ENCODE results near the gene ZBP1.

ZBP1 gene

GRCh38 chr20:57568088-57568896 lies 51.9 kb downstream of the ZBP1 start:
- no peak for FAIRE-seq

DNA sequence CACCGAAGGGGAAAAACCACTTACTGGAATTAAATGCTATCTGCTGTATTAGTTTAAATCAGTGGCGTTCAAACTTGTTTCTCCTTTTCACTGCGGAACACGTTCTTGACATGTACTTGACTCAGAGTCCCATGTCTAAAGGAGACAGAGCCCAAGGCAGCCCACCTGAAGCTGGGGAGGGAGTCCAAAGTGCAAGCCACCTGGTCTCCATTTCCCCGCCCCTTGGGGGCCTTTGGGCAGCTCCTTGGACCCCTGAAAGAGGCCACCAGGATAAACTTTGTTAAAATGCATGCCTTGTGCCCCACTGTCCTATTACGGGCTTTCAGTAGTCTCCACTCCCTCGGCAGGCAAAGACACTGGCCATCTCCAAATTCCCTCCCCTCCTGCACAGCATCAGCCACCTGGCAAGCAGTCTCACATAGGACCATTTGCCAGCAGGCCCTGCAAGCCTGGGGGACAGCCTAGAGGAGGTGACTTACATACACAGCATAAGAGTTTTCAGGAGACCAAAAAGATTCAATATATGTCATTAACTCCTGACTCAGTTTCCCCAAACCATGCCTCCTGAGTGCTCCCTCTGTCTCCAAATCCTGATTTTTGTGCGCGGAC lies 52.7 kb downstream of the ZBP1 start:
- no peak for FAIRE-seq

GRCh38 chr20:57566803-57567459 lies 53.3 kb downstream of the ZBP1 start:
- no peak for FAIRE-seq

DNA sequence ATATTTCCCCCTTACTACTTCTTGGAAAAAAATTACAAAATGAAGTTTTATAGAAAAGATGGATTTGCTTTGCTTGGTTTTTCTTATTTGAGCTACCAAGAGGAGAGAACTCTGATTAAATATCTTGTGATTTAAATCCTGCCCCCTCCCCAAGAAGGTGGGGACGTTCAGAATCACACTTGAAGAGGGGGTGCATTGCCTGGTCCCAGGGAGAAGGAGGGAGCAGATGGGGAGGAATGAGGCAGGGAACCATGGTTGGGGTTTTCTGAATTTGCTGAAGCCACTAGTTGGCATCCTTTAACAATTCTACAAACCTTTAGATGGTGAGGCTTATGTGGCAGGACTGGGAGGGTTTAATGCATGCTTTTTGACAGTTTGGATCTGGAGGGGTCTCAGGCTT lies 53.8 kb downstream of the ZBP1 start:
- FAIRE-seq = no peak

DNA sequence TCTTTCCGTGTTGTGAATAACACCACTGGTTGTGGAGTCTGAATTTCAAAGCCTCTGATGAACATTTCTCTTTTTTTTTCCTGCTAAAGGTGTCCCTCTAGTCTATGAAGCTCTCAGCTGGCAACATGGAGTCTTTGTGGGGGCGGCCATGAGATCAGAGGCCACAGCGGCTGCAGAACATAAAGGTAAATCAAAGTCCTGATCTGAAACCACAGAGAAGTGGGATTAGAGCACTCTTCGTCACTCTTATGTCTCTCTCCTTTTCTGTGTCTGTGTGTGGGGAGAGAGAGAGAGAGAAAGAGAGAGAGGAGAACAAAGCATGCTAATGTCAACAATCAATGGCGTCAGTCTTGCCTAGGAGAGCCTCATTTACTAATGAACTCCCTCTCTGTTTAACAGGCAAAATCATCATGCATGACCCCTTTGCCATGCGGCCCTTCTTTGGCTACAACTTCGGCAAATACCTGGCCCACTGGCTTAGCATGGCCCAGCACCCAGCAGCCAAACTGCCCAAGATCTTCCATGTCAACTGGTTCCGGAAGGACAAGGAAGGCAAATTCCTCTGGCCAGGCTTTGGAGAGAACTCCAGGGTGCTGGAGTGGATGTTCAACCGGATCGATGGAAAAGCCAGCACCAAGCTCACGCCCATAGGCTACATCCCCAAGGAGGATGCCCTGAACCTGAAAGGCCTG lies 55.1 kb downstream of the ZBP1 start:
- no peak for FAIRE-seq

DNA sequence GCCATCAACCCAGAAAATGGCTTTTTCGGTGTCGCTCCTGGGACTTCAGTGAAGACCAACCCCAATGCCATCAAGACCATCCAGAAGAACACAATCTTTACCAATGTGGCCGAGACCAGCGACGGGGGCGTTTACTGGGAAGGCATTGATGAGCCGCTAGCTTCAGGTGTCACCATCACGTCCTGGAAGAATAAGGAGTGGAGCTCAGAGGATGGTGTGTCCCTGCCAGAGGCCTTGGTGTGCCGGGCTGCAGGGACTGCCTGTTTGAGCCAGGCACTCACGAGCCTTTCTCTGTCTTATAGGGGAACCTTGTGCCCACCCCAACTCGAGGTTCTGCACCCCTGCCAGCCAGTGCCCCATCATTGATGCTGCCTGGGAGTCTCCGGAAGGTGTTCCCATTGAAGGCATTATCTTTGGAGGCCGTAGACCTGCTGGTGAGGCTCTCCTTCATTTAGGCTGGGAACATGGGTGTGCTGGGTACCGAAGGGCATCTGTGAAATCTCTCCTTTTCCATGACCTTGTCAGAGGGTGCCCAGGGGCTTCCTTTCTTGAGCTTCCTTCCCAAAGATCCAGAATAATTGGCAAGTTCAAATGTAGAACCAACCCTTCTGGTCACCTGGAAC lies 55.9 kb downstream of the ZBP1 start:
- FAIRE-seq = no peak

- no peak for FAIRE-seq
Observed at GRCh38 chr20:57563522-57563921, 56.7 kb downstream of the ZBP1 start.

DNA sequence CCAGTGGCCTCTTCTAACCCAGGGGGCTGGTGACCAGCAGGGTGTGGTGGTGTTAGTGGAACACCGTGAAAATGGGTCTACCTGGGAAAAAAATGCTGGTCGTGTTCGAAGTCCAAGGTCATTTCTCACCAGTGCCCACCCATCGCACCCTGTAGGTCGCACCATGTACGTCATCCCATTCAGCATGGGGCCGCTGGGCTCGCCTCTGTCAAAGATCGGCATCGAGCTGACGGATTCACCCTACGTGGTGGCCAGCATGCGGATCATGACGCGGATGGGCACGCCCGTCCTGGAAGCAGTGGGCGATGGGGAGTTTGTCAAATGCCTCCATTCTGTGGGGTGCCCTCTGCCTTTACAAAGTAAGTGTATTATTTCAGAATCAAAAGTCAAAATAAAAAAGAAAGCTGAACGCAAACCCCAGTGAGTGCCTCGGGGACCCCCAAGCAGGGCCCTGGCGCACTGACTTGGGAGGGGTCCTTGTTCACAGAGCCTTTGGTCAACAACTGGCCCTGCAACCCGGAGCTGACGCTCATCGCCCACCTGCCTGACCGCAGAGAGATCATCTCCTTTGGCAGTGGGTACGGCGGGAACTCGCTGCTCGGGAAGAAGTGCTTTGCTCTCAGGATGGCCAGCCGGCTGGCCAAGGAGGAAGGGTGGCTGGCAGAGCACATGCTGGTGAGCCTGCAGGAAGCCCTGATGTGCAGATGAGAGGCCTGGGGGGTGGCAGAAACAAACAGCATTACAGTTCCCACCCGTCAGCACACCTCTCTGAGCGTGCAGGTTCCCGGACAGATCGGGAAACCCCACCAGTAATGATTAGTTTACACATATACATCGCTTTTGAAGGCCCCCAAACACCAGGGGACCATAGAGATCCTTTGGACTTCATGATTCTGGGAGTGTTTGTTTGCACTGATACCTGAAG lies 57.4 kb downstream of the ZBP1 start:
- FAIRE-seq = no peak

DNA sequence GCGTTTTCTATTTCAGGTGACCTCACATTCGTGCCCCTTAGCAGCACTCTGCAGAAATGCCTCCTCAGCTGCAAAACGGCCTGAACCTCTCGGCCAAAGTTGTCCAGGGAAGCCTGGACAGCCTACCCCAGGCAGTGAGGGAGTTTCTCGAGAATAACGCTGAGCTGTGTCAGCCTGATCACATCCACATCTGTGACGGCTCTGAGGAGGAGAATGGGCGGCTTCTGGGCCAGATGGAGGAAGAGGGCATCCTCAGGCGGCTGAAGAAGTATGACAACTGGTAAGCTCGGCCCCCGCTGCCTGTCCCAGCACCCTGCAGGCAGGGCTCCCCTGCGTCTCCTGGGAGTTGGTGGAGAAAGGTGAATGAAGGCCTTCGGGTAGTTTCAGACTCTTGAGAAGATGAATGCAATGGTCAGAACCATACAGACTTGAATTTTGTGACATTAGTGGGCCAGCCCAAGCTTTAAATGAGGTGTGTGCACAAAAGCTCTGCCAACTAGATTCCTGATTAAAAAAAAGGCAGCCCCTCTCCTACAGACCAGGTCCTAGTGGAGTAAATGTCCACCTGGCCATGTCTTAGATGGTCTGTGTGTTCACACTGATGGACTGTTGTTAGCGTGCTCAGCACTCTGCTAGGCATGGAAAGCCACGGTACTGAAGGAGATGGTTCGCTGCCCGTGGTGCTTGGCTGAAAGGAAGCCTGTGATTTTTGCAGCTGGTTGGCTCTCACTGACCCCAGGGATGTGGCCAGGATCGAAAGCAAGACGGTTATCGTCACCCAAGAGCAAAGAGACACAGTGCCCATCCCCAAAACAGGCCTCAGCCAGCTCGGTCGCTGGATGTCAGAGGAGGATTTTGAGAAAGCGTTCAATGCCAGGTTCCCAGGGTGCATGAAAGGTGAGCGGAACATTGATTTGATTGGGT lies 58.6 kb downstream of the ZBP1 start:
- no peak for FAIRE-seq

GRCh38 chr20:57560554-57561355 lies 59.5 kb downstream of the ZBP1 start, which contains the start of gene PCK1:
Gene PCK1 (plus strand): TSS chr20:57561110. CDS start chr20:57561412, 302 bp downstream.
- FAIRE-seq = no peak

- FAIRE-seq = no peak
Observed at GRCh38 chr20:57559658-57560553, 60.3 kb downstream of the ZBP1 start.

DNA sequence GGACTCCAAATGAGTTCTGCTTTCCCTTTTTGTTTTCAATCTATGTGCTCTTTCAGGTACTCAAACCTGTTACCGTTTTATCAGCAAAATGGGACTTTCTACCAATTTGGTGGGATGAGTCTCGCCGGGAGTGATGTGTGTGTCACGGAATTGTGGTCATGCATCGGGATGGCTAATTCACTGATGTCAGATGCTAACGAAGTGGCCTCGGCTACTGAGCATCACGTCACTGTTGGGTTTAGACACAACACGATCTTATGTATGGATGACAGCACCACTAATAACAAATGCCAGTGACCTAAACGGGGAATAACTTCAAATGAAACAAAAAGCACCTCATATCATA lies 61.0 kb downstream of the ZBP1 start:
- no peak for FAIRE-seq

GRCh38 chr20:57558614-57559288 lies 61.5 kb downstream of the ZBP1 start:
- FAIRE-seq = no peak

- FAIRE-seq = no peak
Observed at GRCh38 chr20:57557926-57558613, 62.2 kb downstream of the ZBP1 start.

DNA sequence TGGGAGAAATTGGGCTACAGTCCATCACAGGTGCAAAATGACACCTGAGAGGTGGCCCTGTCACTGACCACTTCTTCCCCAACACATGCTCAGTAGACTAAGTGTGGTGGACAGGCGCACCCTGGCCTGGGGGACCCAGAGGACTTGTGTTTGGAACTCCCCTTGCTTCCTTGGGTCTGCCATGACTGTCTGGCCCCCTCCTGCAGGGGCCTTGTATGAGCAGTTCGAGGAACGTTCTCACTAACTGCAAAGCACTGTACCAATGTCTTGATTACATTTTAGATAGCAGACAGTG lies 63.3 kb downstream of the ZBP1 start:
- no peak for FAIRE-seq

- FAIRE-seq = no peak
Observed at GRCh38 chr20:57555457-57556184, 64.6 kb downstream of the ZBP1 start.

All from islet of Langerhans (tissue), 1 donor.